Vagina (tissue), 2 donors: ENCODE data around the gene AJAP1. TPM values are rescaled to one million over a fixed set of nuclear protein-coding genes. Genes with fewer than 3 reads are reported as not detected.

Experiments used
- DNase-seq, 2 donors: peaks; one replicate each; pipeline ENCODE4 v3.0.0-alpha.2; 2017; ENCODE audit errors: extremely low spot score in 2 of 2
- H3K27ac ChIP-seq: fragments of 200-600 bp; sonication (generic); one replicate; pipeline ENCODE4 v1.5.1; 2019
- H3K27me3 ChIP-seq: fragments of 200-600 bp; sonication (generic); one replicate; pipeline ENCODE4 v1.5.1; 2019
- H3K36me3 ChIP-seq, 2 donors: fragments of 200-600 bp; sonication (generic); one replicate each; pipeline ENCODE4 v1.5.1; 2017 to 2019
- H3K4me1 ChIP-seq: fragments of 200-600 bp; sonication (generic); one replicate; pipeline ENCODE4 v1.5.1; 2019
- H3K4me3 ChIP-seq, 2 donors: fragments of 200-600 bp; sonication (generic); 1 replicate in 1 of 2; 2 replicates in 1 of 2; pipeline ENCODE4 v1.5.1; 2016 to 2019
- H3K9me3 ChIP-seq: fragments of 200-600 bp; sonication (generic); one replicate; pipeline ENCODE4 v1.5.1; 2019
- POLR2A ChIP-seq, 2 donors: fragments of 450-650 bp; IDR thresholded peaks; one replicate each; pipeline ENCODE4 v1.6.1; 2017; ENCODE audit warnings: antibody characterized with exemption in 2 of 2, mild to moderate bottlenecking in 2 of 2, moderate library complexity in 2 of 2
- POLR2AphosphoS5 ChIP-seq, 2 donors: sonication (generic); formaldehyde crosslinking; IDR thresholded peaks; one replicate each; pipeline ENCODE4 v1.9.0; 2017; ENCODE audit warnings: antibody characterized with exemption in 2 of 2, mild to moderate bottlenecking in 2 of 2, low read depth in 1 of 2; ENCODE audit not compliant: insufficient read depth in 1 of 2
- intact Hi-C: fragments of 100-400 bp; cut with DNase I; formaldehyde crosslinking; loops from one replicate; pipeline ENCODE4 v1.15.1; 2023
- total RNA-seq: library from RNA; depleted of rRNA; stranded (reverse); fragments of >200 nt; gene quantifications from one replicate; pipeline ENCODE4 v1.2.3, GENCODE V29; 2016
- TF ChIP-seq, protein P1 (sequence below), 3 experiments: fragments of 450-650 bp in 2 of 3; fragments of 200-600 bp in 1 of 3; sonication (generic) in 1 of 3; IDR thresholded peaks; one replicate each; pipeline ENCODE4 v1.5.1; 2017 to 2019; ENCODE audit warnings: antibody characterized with exemption in 3 of 3, mild to moderate bottlenecking in 2 of 3, moderate library complexity in 2 of 3

Gene AJAP1
- total RNA-seq, 1 donor from 2014 or later: 1.7 TPM

DNA sequence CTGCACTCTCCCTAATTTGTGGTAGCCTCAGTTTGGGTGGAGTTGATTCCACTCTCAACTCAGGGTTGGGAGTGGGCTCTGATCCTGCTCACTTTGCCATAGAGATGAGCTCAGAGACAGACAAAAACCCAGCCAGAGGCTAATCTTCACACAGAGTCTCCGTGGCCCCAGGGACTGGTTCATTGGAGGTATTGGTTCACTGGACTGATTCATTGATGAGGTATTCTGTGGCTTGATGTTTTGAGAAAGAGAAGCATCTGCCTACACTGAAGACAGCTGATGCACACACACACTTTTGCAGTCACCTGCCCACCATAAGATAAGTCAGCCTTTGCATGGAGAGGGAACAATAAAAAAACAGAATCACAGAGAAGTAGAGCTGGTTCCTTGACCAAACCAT, 183.8 kb downstream of the AJAP1 start:
- Histone ChIP-seq H3K27ac (no peak overlapping the region), H3K4me1 (peaks cover 4% of the 10 kb centered on the region), H3K4me3 (no peak overlapping the region), H3K9me3 (no peaks in the 10 kb centered on the region), H3K36me3 (no peaks in the 10 kb centered on the region), H3K27me3 (no peaks in the 10 kb centered on the region)
- no peak for DNase-seq
- intact Hi-C loops: no loop called here
- no peak for TF ChIP-seq POLR2AphosphoS5 (IDR thresholded peaks at IDR 0.05; ENCODE audit: insufficient read depth in 1 of 2, low read depth in 1 of 2)
- no peak for TF ChIP-seq POLR2A (IDR thresholded peaks at IDR 0.05)
- TF ChIP-seq, protein P1, sequence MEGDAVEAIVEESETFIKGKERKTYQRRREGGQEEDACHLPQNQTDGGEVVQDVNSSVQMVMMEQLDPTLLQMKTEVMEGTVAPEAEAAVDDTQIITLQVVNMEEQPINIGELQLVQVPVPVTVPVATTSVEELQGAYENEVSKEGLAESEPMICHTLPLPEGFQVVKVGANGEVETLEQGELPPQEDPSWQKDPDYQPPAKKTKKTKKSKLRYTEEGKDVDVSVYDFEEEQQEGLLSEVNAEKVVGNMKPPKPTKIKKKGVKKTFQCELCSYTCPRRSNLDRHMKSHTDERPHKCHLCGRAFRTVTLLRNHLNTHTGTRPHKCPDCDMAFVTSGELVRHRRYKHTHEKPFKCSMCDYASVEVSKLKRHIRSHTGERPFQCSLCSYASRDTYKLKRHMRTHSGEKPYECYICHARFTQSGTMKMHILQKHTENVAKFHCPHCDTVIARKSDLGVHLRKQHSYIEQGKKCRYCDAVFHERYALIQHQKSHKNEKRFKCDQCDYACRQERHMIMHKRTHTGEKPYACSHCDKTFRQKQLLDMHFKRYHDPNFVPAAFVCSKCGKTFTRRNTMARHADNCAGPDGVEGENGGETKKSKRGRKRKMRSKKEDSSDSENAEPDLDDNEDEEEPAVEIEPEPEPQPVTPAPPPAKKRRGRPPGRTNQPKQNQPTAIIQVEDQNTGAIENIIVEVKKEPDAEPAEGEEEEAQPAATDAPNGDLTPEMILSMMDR (IDR thresholded peaks at IDR 0.05): no peak
